H1 (cell line): ENCODE data around the gene CEP89.

ENCODE experiments used
- CHD1 ChIP-seq: IDR thresholded peaks from 2 replicates; pipeline ENCODE4 v1.6.1; 2012; ENCODE audit warnings: low read depth, low read length, improper control_type of control experiment
- CTCF ChIP-seq, 3 experiments: IDR thresholded peaks; 1 replicate in 2 of 3; 2 replicates in 1 of 3; pipeline versions ENCODE4 v1.5.1 to v1.6.1; 2011; ENCODE audit warnings: low read length in 3 of 3, mild to moderate bottlenecking in 3 of 3, inconsistent platforms in 2 of 3, low read depth in 1 of 3, moderate library complexity in 1 of 3; ENCODE audit not compliant: insufficient read depth in 1 of 3; ENCODE audit errors: control extremely low read depth in 1 of 3
- EP300 ChIP-seq, 2 experiments: IDR thresholded peaks; 1 replicate in 1 of 2; 2 replicates in 1 of 2; pipeline ENCODE4 v1.6.1; 2011 to 2012; ENCODE audit warnings: low read depth in 2 of 2, low read length in 2 of 2, mild to moderate bottlenecking in 2 of 2, borderline replicate concordance in 1 of 2, inconsistent platforms in 1 of 2, moderate library complexity in 1 of 2
- GABPA ChIP-seq: IDR thresholded peaks from 2 replicates; pipeline ENCODE4 v1.6.1; 2011; ENCODE audit warnings: mild to moderate bottlenecking, low read length, moderate library complexity, borderline replicate concordance; ENCODE audit not compliant: insufficient read depth
- MAFK ChIP-seq: IDR thresholded peaks from 2 replicates; pipeline ENCODE4 v1.6.1; 2012; ENCODE audit warnings: low read depth, mild to moderate bottlenecking, improper control_type of control experiment, low read length
- MAX ChIP-seq: IDR thresholded peaks from 2 replicates; pipeline ENCODE4 v1.6.1; 2012; ENCODE audit warnings: inconsistent platforms
- RAD21 ChIP-seq, 2 experiments: IDR thresholded peaks in 1 of 2; conservative IDR thresholded peaks in 1 of 2; 2 replicates each; pipeline ENCODE4 v1.6.1; 2011; ENCODE audit warnings: low read depth in 2 of 2, low read length in 2 of 2, improper control_type of control experiment in 1 of 2, inconsistent platforms in 1 of 2, mild to moderate bottlenecking in 1 of 2, moderate library complexity in 1 of 2
- RBBP5 ChIP-seq: IDR thresholded peaks from 2 replicates; pipeline ENCODE4 v1.7.1; 2012; ENCODE audit warnings: low read depth, mild to moderate bottlenecking, inconsistent platforms, low read length, moderate library complexity, borderline replicate concordance
- YY1 ChIP-seq: IDR thresholded peaks from 2 replicates; pipeline ENCODE4 v1.6.1; 2011; ENCODE audit warnings: low read depth, mild to moderate bottlenecking, low read length

GRCh38 chr19:32859591-32859990 lies 112.2 kb downstream of the CEP89 start:
- TF ChIP-seq CHD1 (no peak), CTCF (IDR thresholded peaks at IDR 0.05; ENCODE audit: control extremely low read depth in 1 of 3, insufficient read depth in 1 of 3, low read depth in 1 of 3, low read length in 3 of 3) (no peak), MAX (no peak), GABPA (no peak), RBBP5 (no peak), RAD21 (IDR thresholded peaks at IDR 0.05 in 1 of 2, conservative IDR thresholded peaks at IDR 0.05 in 1 of 2; ENCODE audit: low read depth in 2 of 2, low read length in 2 of 2) (no peak), YY1 (no peak), MAFK (no peak), EP300 (IDR thresholded peaks at IDR 0.05; ENCODE audit: borderline replicate concordance in 1 of 2, low read depth in 2 of 2, low read length in 2 of 2) (no peak)
